HepG2 (cell line): ENCODE data around the gene PIP5KL1. TPM values are rescaled to one million over a fixed set of nuclear protein-coding genes. Genes with fewer than 3 reads are reported as not detected.

Experiments used
- CHD2 ChIP-seq: IDR thresholded peaks from 2 replicates; pipeline ENCODE4 v1.6.1; 2011; ENCODE audit warnings: low read depth, low read length, improper control_type of control experiment
- ELF1 ChIP-seq: sonication (generic); formaldehyde crosslinking; IDR thresholded peaks from 2 replicates; pipeline ENCODE4 v1.4.0; 2020; ENCODE audit warnings: missing genetic modification reagents
- FOXO1 ChIP-seq: sonication (generic); formaldehyde crosslinking; IDR thresholded peaks from 2 replicates; pipeline ENCODE4 v1.4.0; 2020; ENCODE audit warnings: missing genetic modification reagents
- GFI1 ChIP-seq: sonication (generic); formaldehyde crosslinking; IDR thresholded peaks from 2 replicates; pipeline ENCODE4 v1.5.0; 2020; ENCODE audit warnings: missing genetic modification reagents, mild to moderate bottlenecking, borderline replicate concordance
- HCFC1 ChIP-seq: fragments of 150-350 bp; IDR thresholded peaks from 2 replicates; pipeline ENCODE4 v1.6.1; 2014; ENCODE audit warnings: low read depth, low read length
- HIVEP1 ChIP-seq: sonication (generic); formaldehyde crosslinking; IDR thresholded peaks from 2 replicates; pipeline ENCODE4 v1.4.0; 2020; ENCODE audit warnings: mild to moderate bottlenecking, missing genetic modification reagents
- MIER3 ChIP-seq: IDR thresholded peaks from 2 replicates; pipeline ENCODE4 v1.6.1; 2016; ENCODE audit warnings: missing compliant biosample characterization, borderline replicate concordance
- NCOA2 ChIP-seq: sonication (generic); formaldehyde crosslinking; IDR thresholded peaks from 2 replicates; pipeline ENCODE4 v1.8.0; 2022; ENCODE audit warnings: inconsistent platforms
- POGK ChIP-seq: sonication (generic); formaldehyde crosslinking; conservative IDR thresholded peaks from 2 replicates; pipeline ENCODE4 v1.8.0; 2022; ENCODE audit warnings: mild to moderate bottlenecking, moderate library complexity, missing genetic modification reagents
- RBAK ChIP-seq: sonication (generic); formaldehyde crosslinking; IDR thresholded peaks from 2 replicates; pipeline ENCODE4 v1.5.1; 2020; ENCODE audit warnings: mild to moderate bottlenecking, missing genetic modification reagents
- RBM39 ChIP-seq: fragments of 200-400 bp; formaldehyde crosslinking; IDR thresholded peaks from one replicate; pipeline ENCODE4 v1.6.1; 2018; ENCODE audit warnings: antibody characterized with exemption, mild to moderate bottlenecking, low read depth, low read length; ENCODE audit not compliant: poor library complexity, severe bottlenecking
- SCMH1 ChIP-seq: sonication (generic); formaldehyde crosslinking; IDR thresholded peaks from 2 replicates; pipeline ENCODE4 v1.9.0; 2021; ENCODE audit warnings: missing genetic modification reagents, mild to moderate bottlenecking, borderline replicate concordance
- SNAPC4 ChIP-seq: sonication (generic); formaldehyde crosslinking; IDR thresholded peaks from 2 replicates; pipeline ENCODE4 v1.4.0; 2020; ENCODE audit warnings: mild to moderate bottlenecking, missing genetic modification reagents
- ZFP90 ChIP-seq: sonication (generic); formaldehyde crosslinking; IDR thresholded peaks from 2 replicates; pipeline ENCODE4 v1.8.0; 2022; ENCODE audit warnings: missing genetic modification reagents, mild to moderate bottlenecking, inconsistent platforms, borderline replicate concordance
- ZNF121 ChIP-seq: sonication (generic); formaldehyde crosslinking; IDR thresholded peaks from 2 replicates; pipeline ENCODE4 v1.5.0; 2020; ENCODE audit warnings: mild to moderate bottlenecking, missing genetic modification reagents
- ZNF3 ChIP-seq: IDR thresholded peaks from 2 replicates; pipeline ENCODE4 v1.7.0; 2017; ENCODE audit warnings: inconsistent platforms
- ZNF749 ChIP-seq: sonication (generic); formaldehyde crosslinking; IDR thresholded peaks from 2 replicates; pipeline ENCODE4 v1.8.0; 2022; ENCODE audit warnings: mild to moderate bottlenecking, missing genetic modification reagents, moderate library complexity, borderline replicate concordance
- polyA plus RNA-seq, 8 experiments: library from polyadenylated mRNA; depleted of rRNA in 3 of 8; stranded (reverse) in 7 of 8; unstranded in 1 of 8; fragments of >200 nt; fragmentation: Illumina TruSeq in 4 of 8; extraction: Trizol in 4 of 8; gene quantifications; 2 replicates each; pipeline versions ENCODE4 v1.2.1 to v1.2.3, GENCODE V29; 2011 to 2016; ENCODE audit warnings: low read depth in 4 of 8, missing spikeins in 1 of 8, mixed read lengths in 1 of 8; ENCODE audit not compliant: insufficient read depth in 1 of 8
- total RNA-seq, 5 experiments: library from RNA; depleted of rRNA; stranded (reverse); fragments of >200 nt; fragmentation: Illumina TruSeq; extraction: Trizol; gene quantifications; 2 replicates each; pipeline ENCODE4 v1.2.3, GENCODE V29; 2016; ENCODE audit warnings: low read depth in 1 of 5

PIP5KL1 gene
- total and polyA plus RNA-seq, 2 of the 13 experiments (the other 11 are each of a cell fraction or from before 2014, with no cell fraction given) = 0.20 to 0.49 TPM

GRCh38 chr9:127921557-127922120 lies 8.9 kb downstream of the PIP5KL1 start (continued):
- TF ChIP-seq RBM39 = no peak
- TF ChIP-seq CHD2 = no peak
- no peak for TF ChIP-seq HIVEP1 (CRISPR knock-in tag)
- no peak for TF ChIP-seq FOXO1 (CRISPR knock-in tag)
- no peak for TF ChIP-seq SCMH1
- no peak for TF ChIP-seq ZNF121 (CRISPR knock-in tag)
- no peak for TF ChIP-seq ZFP90 (CRISPR knock-in tag)
- TF ChIP-seq ZNF749 (CRISPR knock-in tag) = 0 out of 2 replicates have a peak, but pooled peaks have one; percentile 31
- no peak; the same call in 1 of the 2 replicates for TF ChIP-seq ZNF3 (CRISPR knock-in tag)
- TF ChIP-seq RBAK (CRISPR knock-in tag) = no peak
- no peak for TF ChIP-seq SNAPC4 (CRISPR knock-in tag)
- no peak for TF ChIP-seq POGK
- TF ChIP-seq HCFC1 = no peak
- TF ChIP-seq NCOA2 (CRISPR knock-in tag) = no peak
- no peak for TF ChIP-seq GFI1 (CRISPR knock-in tag)
- no peak for TF ChIP-seq MIER3 (CRISPR knock-in tag)
- TF ChIP-seq ELF1 = 0 out of 2 replicates have a peak, but pooled peaks have one; percentile 29
